C4-2B (cell line): ENCODE data around the gene LRRC27.
A peak's percentile ranks its signal among the peaks of the same experiment; 100 is the strongest.

ENCODE experiments used
- H3K27ac ChIP-seq: fragments of 450-650 bp; 2 replicates; pipeline ENCODE4 v1.5.1; 2017
- ZFX ChIP-seq: fragments of 450-650 bp; IDR thresholded peaks from 2 replicates; pipeline ENCODE4 v1.6.1; 2017
- TF ChIP-seq, protein P1 (sequence below): fragments of 450-650 bp; conservative IDR thresholded peaks from 2 replicates; pipeline ENCODE4 v1.5.1; 2017; ENCODE audit warnings: mild to moderate bottlenecking

Gene LRRC27

DNA sequence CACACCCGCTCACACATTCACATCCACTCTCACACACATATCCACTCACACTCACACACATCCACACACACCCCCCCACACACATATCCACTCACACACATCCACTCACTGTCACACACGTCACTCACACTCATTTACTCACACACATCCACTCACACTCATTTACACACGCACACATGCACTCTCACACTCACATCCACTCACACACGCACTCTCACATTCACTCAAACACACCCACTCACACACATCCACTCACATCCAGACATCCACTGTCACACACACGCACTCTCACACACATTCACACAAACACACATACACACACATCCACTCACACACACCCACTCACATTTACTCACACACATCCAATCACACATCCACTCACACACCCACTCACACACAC lies 83.3 kb downstream of the LRRC27 start:
- TF ChIP-seq ZFX = no peak
- TF ChIP-seq, protein P1, sequence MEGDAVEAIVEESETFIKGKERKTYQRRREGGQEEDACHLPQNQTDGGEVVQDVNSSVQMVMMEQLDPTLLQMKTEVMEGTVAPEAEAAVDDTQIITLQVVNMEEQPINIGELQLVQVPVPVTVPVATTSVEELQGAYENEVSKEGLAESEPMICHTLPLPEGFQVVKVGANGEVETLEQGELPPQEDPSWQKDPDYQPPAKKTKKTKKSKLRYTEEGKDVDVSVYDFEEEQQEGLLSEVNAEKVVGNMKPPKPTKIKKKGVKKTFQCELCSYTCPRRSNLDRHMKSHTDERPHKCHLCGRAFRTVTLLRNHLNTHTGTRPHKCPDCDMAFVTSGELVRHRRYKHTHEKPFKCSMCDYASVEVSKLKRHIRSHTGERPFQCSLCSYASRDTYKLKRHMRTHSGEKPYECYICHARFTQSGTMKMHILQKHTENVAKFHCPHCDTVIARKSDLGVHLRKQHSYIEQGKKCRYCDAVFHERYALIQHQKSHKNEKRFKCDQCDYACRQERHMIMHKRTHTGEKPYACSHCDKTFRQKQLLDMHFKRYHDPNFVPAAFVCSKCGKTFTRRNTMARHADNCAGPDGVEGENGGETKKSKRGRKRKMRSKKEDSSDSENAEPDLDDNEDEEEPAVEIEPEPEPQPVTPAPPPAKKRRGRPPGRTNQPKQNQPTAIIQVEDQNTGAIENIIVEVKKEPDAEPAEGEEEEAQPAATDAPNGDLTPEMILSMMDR = no peak
- H3K27ac ChIP-seq = no peak overlapping the region

DNA sequence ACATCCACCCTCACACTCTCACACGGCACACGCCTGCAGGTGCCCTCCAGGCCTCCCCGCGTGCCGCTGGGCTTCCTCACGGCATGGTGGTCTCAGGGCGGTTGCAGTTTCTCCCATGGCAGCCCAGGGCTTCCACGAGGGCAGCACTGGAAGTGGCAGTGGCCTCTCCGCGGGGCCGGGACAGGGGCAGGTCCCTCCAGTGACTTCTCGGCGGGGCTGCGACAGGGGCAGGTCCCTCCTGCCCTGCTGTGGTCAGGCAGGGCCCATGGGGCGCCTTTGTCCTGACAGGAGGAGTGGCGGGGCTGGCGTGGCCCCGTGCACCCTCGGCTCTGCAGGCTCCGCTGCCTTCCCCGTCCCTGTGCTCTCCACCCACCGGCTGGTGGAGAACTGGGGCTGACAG lies 84.0 kb downstream of the LRRC27 start:
- TF ChIP-seq ZFX = no peak
- TF ChIP-seq, protein P1 = no peak
- H3K27ac ChIP-seq = no peak overlapping the region; the same call in 1 of the 2 replicates

DNA sequence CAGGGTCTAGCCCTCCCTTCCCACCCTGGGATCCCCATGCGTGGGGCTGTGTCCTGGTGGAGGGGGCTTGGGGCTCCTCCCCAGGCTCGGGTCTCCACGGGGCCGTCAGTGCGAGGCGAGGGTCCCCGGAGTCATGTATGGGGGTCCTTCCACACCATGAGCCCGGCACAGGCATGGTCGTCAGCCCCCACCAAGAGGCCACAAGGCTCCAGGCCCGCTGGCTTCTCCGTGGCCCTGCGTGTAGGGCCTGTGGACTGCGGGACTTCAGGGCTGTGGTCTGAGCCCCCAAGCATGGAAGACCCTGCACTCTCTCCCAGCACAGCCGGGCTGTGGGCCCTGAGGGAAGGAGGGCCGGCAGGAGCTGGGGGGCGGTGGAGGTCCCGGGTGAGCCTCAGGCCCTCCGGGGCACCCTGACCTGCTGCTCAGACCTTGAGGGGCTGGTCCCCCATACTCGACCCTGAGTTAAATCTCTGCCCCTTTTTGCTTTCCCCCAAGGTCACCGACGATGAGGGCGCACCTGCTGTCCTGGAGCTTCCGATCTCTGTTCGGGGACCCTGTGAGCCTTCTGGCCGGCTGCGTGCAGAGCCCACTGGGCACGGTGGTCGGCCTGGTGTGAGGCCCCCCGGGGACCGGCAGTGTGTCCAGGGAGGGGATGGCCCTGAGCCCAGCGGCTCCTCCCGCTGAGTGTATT lies 84.7 kb downstream of the LRRC27 start:
- peak overlapping the region; percentile 75 for H3K27ac ChIP-seq
- no peak for TF ChIP-seq ZFX
- TF ChIP-seq, protein P1 = no peak

DNA sequence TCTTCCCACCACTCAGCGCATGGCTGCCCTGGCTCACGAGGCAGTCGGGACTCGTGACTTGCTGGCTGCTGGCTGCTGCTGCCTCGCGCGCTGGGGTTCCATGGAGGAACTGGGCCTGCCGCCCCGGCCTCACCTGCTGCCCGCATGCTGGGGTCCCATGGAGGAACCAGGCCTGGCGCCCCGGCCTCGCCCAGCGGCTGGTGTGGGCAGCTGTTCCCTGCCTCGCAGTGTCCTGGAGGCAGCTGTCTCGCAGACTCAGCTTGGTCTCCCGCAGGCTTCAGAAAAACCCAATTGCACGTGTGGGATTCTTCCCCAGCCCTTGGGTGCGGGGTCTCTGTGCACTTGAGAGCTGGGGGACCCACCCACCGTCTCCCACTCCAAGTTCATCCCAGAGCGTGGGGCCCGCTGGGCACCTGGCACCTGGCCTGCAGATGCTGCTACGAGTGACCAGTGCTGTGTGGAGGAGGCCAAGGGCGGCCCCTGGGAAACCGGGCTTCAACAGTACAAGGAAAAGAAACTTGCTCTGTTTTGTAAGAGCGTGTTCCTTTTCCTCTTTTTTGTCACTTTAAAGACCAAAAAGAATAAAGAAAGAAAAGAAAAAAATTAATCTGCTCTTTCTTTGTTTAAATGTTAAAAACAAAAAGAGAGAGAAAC lies 85.4 kb downstream of the LRRC27 start:
- no peak for TF ChIP-seq ZFX
- TF ChIP-seq, protein P1 = no peak
- peak overlapping the region; percentile 75 for H3K27ac ChIP-seq

DNA sequence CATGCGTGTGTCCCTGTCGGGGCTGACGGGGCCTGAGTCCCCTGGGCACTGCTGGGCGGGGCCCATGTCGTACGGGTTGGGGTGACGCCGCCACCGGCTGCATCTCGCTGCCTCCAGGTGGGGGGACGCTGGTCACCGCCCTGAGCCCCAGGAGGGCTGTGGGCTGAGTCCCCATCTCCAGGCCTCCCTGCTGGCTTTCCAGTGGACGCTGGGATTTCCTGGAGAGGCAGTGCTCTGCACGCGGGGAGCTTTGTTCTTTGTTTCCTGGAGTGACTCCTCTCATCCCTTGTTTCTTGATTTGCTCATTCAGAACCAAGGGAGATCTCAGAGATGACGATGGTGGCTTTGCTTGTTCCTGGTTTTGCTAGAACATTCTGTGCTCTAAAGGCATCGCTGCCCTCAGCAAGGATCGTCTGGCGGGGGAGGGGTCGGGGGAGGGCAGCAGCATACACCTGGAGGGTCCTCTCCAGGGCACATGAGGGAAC lies 86.0 kb downstream of the LRRC27 start:
- H3K27ac ChIP-seq = peak overlapping the region; percentile 75
- TF ChIP-seq, protein P1 = no peak
- TF ChIP-seq ZFX = no peak

DNA sequence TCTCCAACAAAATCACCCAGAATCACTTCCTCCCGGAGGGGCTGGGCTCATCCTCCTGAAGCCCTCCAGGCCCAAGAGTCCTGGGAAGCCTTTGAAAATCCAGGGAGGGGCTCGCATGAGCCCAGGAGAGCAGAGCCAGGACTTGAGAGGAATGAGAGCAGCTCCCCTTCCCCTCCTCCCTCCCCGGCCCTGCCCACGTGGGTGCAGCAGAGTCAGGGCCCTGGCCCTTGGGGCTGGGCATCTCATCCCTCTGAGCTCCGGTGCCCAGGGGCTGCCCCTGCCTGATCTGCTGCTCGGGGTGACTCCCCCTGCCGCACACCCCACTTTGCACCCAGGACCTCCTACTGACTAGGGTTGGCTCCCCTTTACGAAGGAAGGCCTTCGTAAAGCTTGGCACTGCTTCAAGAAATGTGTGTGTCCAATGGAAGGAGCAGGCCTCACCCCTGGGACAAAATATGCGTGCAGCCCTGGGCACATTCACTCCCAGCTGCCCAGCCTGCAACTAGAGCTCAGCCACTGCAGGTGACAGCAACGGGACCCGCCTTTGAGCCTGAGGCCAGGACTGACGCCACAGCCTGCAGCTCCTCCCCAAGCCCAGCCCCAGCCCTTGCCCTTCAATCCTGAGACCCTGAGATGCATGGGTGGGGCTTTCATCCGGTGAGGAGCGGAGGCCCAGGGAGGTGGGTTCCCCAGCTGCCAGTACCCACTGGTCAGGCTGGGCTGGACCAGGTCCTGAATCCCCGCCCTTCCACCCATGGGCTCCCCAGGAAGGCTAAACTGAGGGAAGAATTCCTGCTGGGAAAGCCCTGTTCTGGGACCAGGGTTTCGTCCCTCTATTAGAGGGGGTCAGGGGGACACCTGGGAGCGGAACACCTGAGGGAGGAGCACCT lies 86.8 kb downstream of the LRRC27 start:
- peak overlapping the region; percentile 75 for H3K27ac ChIP-seq
- TF ChIP-seq ZFX = no peak
- TF ChIP-seq, protein P1 = no peak
